ENCODE data around the gene INTS7. TPM values are rescaled to one million over a fixed set of nuclear protein-coding genes. Genes with fewer than 3 reads are reported as not detected.
A peak's percentile ranks its signal among the peaks of the same experiment; 100 is the strongest.

INTS7 gene
- total RNA-seq, 2 donors from 2014 or later: 11.0 to 18.5 TPM

DNA sequence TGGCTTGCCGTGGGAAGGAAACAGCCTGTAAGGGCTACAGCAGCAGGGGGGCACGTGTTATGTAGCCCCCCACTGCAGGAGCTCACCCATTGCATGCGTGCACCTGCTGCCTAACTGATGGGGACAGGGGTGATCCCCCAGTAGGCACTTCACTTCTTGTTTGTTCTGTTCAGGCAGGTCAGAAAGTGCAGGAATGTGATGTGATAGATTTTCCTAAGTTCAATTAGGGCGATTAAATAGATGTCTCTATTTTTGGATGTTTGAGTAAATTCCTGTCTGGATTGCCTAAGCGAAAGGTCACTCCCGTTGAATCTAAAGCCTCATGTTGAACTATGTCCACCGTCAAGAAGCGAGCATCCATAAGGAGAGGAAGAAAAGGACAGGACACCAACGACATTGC, 126.0 kb downstream of the INTS7 start:
- DNase-seq: no peak

DNA sequence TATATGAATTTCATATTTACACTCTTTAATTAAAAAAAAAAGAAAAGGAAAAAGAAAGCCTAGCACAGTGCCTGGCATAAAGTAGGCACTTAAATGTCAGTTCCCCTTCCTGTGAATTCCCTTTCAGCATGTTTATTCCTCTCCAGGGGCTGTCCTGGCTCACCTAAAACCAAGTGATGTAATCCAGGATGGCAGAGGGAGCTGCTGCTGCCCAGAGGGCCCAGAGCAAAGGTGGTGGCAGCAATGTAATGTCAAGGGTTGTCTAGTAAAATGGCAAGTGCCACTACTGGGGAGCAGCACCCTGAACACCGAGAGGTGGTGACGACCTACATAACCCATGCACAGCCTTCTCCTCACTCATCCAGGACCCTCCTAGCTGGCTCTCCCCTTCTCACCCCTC, 126.4 kb downstream of the INTS7 start:
- Histone ChIP-seq H3K4me3 (no peak overlapping the region), H3K4me1 (peaks cover 5% of the 10 kb centered on the region), H3K27me3 (no peaks in the 10 kb centered on the region), H3K36me3 (no peaks in the 10 kb centered on the region), H3K9ac (ENCODE audit: low read depth in 2 of 2, low read length in 2 of 2) (no peak overlapping the region), H3K9me3 (no peaks in the 10 kb centered on the region), H3K27ac (no peak overlapping the region)
- TF ChIP-seq, protein P1, sequence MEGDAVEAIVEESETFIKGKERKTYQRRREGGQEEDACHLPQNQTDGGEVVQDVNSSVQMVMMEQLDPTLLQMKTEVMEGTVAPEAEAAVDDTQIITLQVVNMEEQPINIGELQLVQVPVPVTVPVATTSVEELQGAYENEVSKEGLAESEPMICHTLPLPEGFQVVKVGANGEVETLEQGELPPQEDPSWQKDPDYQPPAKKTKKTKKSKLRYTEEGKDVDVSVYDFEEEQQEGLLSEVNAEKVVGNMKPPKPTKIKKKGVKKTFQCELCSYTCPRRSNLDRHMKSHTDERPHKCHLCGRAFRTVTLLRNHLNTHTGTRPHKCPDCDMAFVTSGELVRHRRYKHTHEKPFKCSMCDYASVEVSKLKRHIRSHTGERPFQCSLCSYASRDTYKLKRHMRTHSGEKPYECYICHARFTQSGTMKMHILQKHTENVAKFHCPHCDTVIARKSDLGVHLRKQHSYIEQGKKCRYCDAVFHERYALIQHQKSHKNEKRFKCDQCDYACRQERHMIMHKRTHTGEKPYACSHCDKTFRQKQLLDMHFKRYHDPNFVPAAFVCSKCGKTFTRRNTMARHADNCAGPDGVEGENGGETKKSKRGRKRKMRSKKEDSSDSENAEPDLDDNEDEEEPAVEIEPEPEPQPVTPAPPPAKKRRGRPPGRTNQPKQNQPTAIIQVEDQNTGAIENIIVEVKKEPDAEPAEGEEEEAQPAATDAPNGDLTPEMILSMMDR (IDR thresholded peaks at IDR 0.05): no peak
- DNase-seq: no peak
- intact Hi-C loops (cut with DNase I): no loop called here

More for the DNA sequence above, 126.0 kb downstream of the INTS7 start:
- Histone ChIP-seq H3K36me3 (no peaks in the 10 kb centered on the region), H3K27ac (no peak overlapping the region), H3K4me1 (peaks cover 5% of the 10 kb centered on the region), H3K9ac (ENCODE audit: low read depth in 2 of 2, low read length in 2 of 2) (no peak overlapping the region), H3K9me3 (no peaks in the 10 kb centered on the region), H3K27me3 (no peaks in the 10 kb centered on the region), H3K4me3 (no peak overlapping the region)
- TF ChIP-seq, protein P1 (IDR thresholded peaks at IDR 0.05): no peak
- intact Hi-C loops (cut with DNase I): no loop called here

DNA sequence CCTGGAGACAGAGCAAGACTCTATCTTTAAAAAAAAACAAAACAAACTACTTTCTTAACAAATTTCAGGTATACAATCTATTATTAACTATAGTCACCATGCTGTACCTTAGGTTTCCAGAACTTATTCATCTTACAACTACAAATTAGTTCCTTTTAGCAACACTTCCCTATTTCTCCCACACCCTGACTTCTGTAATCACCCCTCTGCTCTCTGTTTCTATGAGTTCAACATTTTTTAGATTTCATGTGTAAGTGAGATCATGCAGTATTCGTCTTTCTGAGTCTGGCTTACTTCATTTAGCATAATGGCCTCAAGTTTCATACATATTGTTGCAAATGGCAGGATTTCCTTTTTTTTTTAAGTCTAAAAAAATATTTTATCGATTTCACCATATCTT, 126.9 kb downstream of the INTS7 start:
- DNase-seq: no peak
- Histone ChIP-seq H3K27me3 (no peaks in the 10 kb centered on the region), H3K36me3 (no peaks in the 10 kb centered on the region), H3K27ac (no peak overlapping the region), H3K4me1 (peaks cover 5% of the 10 kb centered on the region), H3K9ac (ENCODE audit: low read depth in 2 of 2, low read length in 2 of 2) (no peak overlapping the region), H3K9me3 (no peaks in the 10 kb centered on the region), H3K4me3 (no peak overlapping the region)
- intact Hi-C loops (cut with DNase I): no loop called here
- TF ChIP-seq, protein P1 (IDR thresholded peaks at IDR 0.05): no peak

DNA sequence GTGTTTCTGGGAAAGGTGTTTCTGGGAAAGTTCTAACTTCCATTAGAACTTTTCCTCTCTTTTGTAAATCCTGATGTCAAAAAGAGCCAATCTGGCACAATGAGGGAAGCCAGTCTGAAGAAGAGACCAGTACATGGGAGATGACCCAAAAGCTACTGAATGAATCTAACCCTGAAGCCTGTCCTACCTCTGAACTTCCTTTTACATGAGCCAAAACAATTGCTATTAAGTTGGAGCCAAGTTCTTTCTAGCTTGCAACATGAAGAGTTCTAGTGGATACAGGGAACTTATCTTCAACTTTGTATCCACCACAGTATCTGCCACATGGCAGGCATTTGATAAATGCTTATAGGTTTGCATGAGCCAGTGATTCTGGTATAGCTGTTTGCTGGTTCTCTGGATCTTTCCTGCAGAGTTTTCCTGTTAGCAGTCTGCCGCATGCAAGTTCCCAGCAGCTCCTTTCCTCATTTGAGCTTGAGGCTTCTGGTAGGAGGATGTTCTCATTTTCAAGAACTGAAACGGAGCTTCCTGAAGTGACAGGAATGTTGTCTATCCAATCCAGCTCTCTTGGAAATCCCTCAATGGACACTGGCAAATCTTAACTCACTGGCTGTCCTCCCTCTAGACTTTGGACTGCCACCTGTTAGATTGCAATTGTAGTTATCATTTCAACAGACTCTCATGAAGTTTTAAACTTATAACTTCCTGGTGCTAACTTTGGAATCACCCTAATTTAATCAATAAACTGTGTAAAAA, 131.7 kb downstream of the INTS7 start:
- no peaks in the 10 kb centered on the region for H3K9me3 ChIP-seq
- no peak overlapping the region for H3K9ac ChIP-seq (ENCODE audit: low read depth in 2 of 2, low read length in 2 of 2)
- H3K27ac ChIP-seq: peak overlapping the region; percentile 63
- TF ChIP-seq, protein P1 (IDR thresholded peaks at IDR 0.05): no peak
- H3K4me1 ChIP-seq: no peaks in the 10 kb centered on the region
- intact Hi-C loops (cut with DNase I): no loop called here
- peak; percentile 53 for DNase-seq
- no peaks in the 10 kb centered on the region for H3K36me3 ChIP-seq
- H3K4me3 ChIP-seq: no peak overlapping the region
- H3K27me3 ChIP-seq: no peaks in the 10 kb centered on the region

DNA sequence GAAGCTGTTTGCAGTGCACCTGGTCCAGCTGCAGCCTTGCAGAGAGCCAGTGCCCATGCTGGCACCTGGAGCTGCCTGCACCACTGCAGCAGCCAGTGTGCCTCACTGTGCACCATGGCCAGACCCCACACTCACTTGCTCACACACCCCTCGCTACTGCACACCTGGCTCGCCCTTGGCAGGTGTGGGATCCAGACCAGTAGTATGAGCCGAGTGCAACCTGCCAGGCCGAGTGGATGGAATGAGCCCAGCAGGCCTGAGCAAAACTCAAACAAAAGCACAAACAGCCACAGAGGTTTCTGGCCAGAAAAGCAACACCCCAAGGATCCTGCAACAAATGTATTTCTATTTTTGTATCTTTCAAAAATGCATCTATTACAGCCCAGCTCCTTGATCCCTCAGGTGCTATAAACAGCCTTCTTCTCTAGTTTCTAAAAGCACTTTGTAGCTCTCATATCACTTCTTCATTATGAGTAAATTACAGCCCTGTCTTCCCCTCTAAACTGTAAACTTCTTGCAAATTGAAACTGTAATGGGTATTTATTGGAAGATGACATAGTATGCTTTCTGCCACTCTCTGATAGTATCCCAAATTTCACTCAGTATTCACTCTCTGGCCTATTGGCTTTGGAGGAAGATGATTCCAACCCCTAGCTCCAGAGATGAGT, 132.6 kb downstream of the INTS7 start:
- H3K9me3 ChIP-seq: no peaks in the 10 kb centered on the region
- H3K27me3 ChIP-seq: no peaks in the 10 kb centered on the region
- H3K9ac ChIP-seq (ENCODE audit: low read depth in 2 of 2, low read length in 2 of 2): no peak overlapping the region
- TF ChIP-seq, protein P1 (IDR thresholded peaks at IDR 0.05): no peak
- DNase-seq: no peak
- intact Hi-C loops (cut with DNase I): no loop called here
- H3K4me3 ChIP-seq: no peak overlapping the region
- no peaks in the 10 kb centered on the region for H3K36me3 ChIP-seq
- peak overlapping the region; percentile 63 for H3K27ac ChIP-seq
- H3K4me1 ChIP-seq: no peaks in the 10 kb centered on the region

All from colonic mucosa (tissue), 4 donors.